Endodermal cell (in vitro differentiated cells): ENCODE data around the gene SUGCT. TPM values are rescaled to one million over a fixed set of nuclear protein-coding genes. Genes with fewer than 3 reads are reported as not detected.

ENCODE experiments used
- DNase-seq: peaks from one replicate; pipeline ENCODE4 v3.0.0-alpha.2; 2017
- H3K27ac ChIP-seq: 2 replicates; pipeline ENCODE4 v1.5.1; 2013; ENCODE audit warnings: mild to moderate bottlenecking, low read depth, low read length, moderate library complexity
- H3K27me3 ChIP-seq: 2 replicates; pipeline ENCODE4 v1.6.1; 2013; ENCODE audit warnings: mild to moderate bottlenecking, low read length, moderate library complexity; ENCODE audit not compliant: insufficient read depth, control insufficient read depth, poor library complexity, severe bottlenecking
- H3K36me3 ChIP-seq: 2 replicates; pipeline ENCODE4 v1.7.0; 2013; ENCODE audit warnings: mild to moderate bottlenecking, low read length, moderate library complexity; ENCODE audit not compliant: control insufficient read depth, insufficient read depth
- H3K4me1 ChIP-seq: one replicate; pipeline ENCODE4 v1.7.0; 2013; ENCODE audit warnings: low read length; ENCODE audit not compliant: control insufficient read depth, insufficient read depth
- H3K4me3 ChIP-seq: 2 replicates; pipeline ENCODE4 v1.5.1; 2013; ENCODE audit warnings: mild to moderate bottlenecking, low read length, moderate library complexity
- H3K9ac ChIP-seq: 2 replicates; pipeline ENCODE4 v1.6.1; 2013; ENCODE audit warnings: mild to moderate bottlenecking, low read length, moderate library complexity; ENCODE audit not compliant: poor library complexity, severe bottlenecking; ENCODE audit errors: extremely low read depth
- H3K9me3 ChIP-seq: 2 replicates; pipeline ENCODE4 v1.6.1; 2013; ENCODE audit warnings: mild to moderate bottlenecking, low read length, moderate library complexity; ENCODE audit not compliant: control insufficient read depth
- H3K27ac Mint-ChIP-seq: 2 replicates; pipeline ENCODE4 v1.8.0; 2020; ENCODE audit warnings: mixed read lengths
- H3K27me3 Mint-ChIP-seq: 2 replicates; pipeline ENCODE4 v1.8.0; 2021; ENCODE audit warnings: mild to moderate bottlenecking, mixed read lengths; ENCODE audit not compliant: insufficient read depth
- H3K36me3 Mint-ChIP-seq: 2 replicates; pipeline ENCODE4 v1.8.0; 2020; ENCODE audit warnings: low read depth, mixed read lengths
- H3K4me1 Mint-ChIP-seq: 2 replicates; pipeline ENCODE4 v1.8.0; 2020; ENCODE audit warnings: mixed read lengths
- H3K4me3 Mint-ChIP-seq: 2 replicates; pipeline ENCODE4 v1.8.0; 2020; ENCODE audit warnings: mild to moderate bottlenecking, moderate library complexity, mixed read lengths
- H3K9me3 Mint-ChIP-seq: 2 replicates; pipeline ENCODE4 v1.8.0; 2020; ENCODE audit warnings: mild to moderate bottlenecking, mixed read lengths
- CTCF ChIP-seq: fragments of 200-600 bp; sonication (generic); conservative IDR thresholded peaks from 2 replicates; pipeline ENCODE4 v1.5.0; 2021; ENCODE audit warnings: antibody characterized with exemption, mild to moderate bottlenecking
- WGBS, 2 experiments: methylation state at CpG; one replicate each; pipeline versions ENCODE4 v1.1.5 to v1.1.7; 2013; ENCODE audit warnings: missing lambda C conversion rate in 2 of 2, mixed read lengths in 1 of 2; ENCODE audit not compliant: insufficient coverage in 1 of 2, insufficient read length in 1 of 2; 5-methylcytosine and 5-hydroxymethylcytosine counted together
- total RNA-seq, 2 donors: library from RNA; stranded (reverse); fragmentation: NEBNext Ultra II Directional in 1 of 2; extraction: Animal tissue kit (Norgen Biotek cat#: 25700) in 1 of 2; gene quantifications; 2 replicates in 1 of 2; 3 replicates in 1 of 2; pipeline ENCODE4 v1.2.1, GENCODE V29; 2021

Gene SUGCT
- total RNA-seq, 2 donors from 2014 or later, result 3.6 to 3.9 TPM

GRCh38 chr7:40232242-40232893 is 97.6 kb downstream of the SUGCT start:
- H3K36me3 Mint-ChIP-seq, result no peaks in the 10 kb centered on the region
- H3K9me3 Mint-ChIP-seq, result no peaks in the 10 kb centered on the region
- H3K9me3 ChIP-seq, result no peaks in the 10 kb centered on the region
- H3K27ac ChIP-seq, result no peak overlapping the region
- no peak for DNase-seq
- H3K4me1 Mint-ChIP-seq, result peaks cover 10% of the 10 kb centered on the region
- H3K4me3 Mint-ChIP-seq, result no peak overlapping the region
- 44 to 87% methylated on average over 2 to 6 of the region's 7 CpGs for WGBS, 2 experiments
- H3K4me1 ChIP-seq, result no peaks in the 10 kb centered on the region
- H3K9ac ChIP-seq, result no peak overlapping the region
- H3K4me3 ChIP-seq, result no peak overlapping the region
- H3K27me3 Mint-ChIP-seq, result no peaks in the 10 kb centered on the region
- no peak overlapping the region for H3K27ac Mint-ChIP-seq
- no peaks in the 10 kb centered on the region for H3K27me3 ChIP-seq
- peak; percentile 71 for TF ChIP-seq CTCF
- H3K36me3 ChIP-seq, result no peaks in the 10 kb centered on the region

- no peak for TF ChIP-seq CTCF
- no peaks in the 10 kb centered on the region for H3K4me1 ChIP-seq
- H3K27me3 ChIP-seq, result no peaks in the 10 kb centered on the region
- H3K4me1 Mint-ChIP-seq, result peaks cover 14% of the 10 kb centered on the region
- H3K27me3 Mint-ChIP-seq, result no peaks in the 10 kb centered on the region
- no peak overlapping the region for H3K4me3 Mint-ChIP-seq
- H3K9me3 ChIP-seq, result no peaks in the 10 kb centered on the region
- no peak overlapping the region for H3K4me3 ChIP-seq
- H3K27ac Mint-ChIP-seq, result no peak overlapping the region
- no peak for DNase-seq
- H3K27ac ChIP-seq, result no peak overlapping the region
- no peaks in the 10 kb centered on the region for H3K36me3 Mint-ChIP-seq
- H3K36me3 ChIP-seq, result no peaks in the 10 kb centered on the region
- no peak overlapping the region for H3K9ac ChIP-seq
- H3K9me3 Mint-ChIP-seq, result no peaks in the 10 kb centered on the region
- 61 to 86% methylated on average over 3 to 4 of the region's 4 CpGs for WGBS, 2 experiments
Measured at GRCh38 chr7:40234046-40234445, 99.2 kb downstream of the SUGCT start.

- 97 to 98% methylated on average over 7 of the region's 8 CpGs for WGBS, 2 experiments
- Histone ChIP-seq H3K36me3 (no peaks in the 10 kb centered on the region), H3K27me3 (no peaks in the 10 kb centered on the region), H3K27ac (no peak overlapping the region), H3K9ac (no peak overlapping the region), H3K9me3 (no peaks in the 10 kb centered on the region), H3K4me1 (no peaks in the 10 kb centered on the region), H3K4me3 (no peak overlapping the region)
- no peak for TF ChIP-seq CTCF
- Mint-ChIP-seq H3K9me3 (no peaks in the 10 kb centered on the region), H3K4me3 (no peak overlapping the region), H3K36me3 (no peaks in the 10 kb centered on the region), H3K27me3 (no peaks in the 10 kb centered on the region), H3K4me1 (peaks cover 14% of the 10 kb centered on the region), H3K27ac (no peak overlapping the region)
- no peak for DNase-seq
Measured at GRCh38 chr7:40234666-40235065, 99.9 kb downstream of the SUGCT start.
